Measurements from ENCODE around the gene IGFN1.

Gene IGFN1

DNA sequence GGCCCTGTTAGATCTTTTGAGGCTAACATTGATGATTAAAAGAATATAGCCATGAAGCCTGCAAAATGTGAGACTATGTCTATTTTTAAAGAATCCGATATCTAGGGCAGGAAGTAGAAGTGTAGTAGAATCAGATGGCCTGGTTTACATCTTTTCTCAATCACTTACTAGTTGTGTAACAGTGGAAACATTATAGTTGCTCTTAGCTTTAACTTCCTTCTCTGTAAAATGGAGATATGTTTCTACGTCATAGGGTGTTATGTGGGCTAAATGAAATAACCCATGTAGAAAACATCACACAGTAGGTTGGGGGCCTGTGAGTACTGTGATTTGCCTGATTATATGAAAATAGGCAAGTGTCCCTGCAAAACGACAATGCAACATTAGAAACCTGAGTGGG lies 4.4 kb upstream of the IGFN1 start:
- POLR2A ChIA-PET: no interaction called here
- DNase-seq (ENCODE audit: extremely low spot score): no peak
- CTCF ChIA-PET: no interaction called here
- TF ChIP-seq FOXM1 (IDR thresholded peaks at IDR 0.05; ENCODE audit: borderline replicate concordance) (no peak), HDGF (IDR thresholded peaks at IDR 0.05; ENCODE audit: borderline replicate concordance) (no peak), ELF4 (IDR thresholded peaks at IDR 0.05) (no peak), ZNF384 (IDR thresholded peaks at IDR 0.05) (no peak), FOXK2 (IDR thresholded peaks at IDR 0.05) (no peak), L3MBTL2 (conservative IDR thresholded peaks at IDR 0.05) (no peak), SP1 (IDR thresholded peaks at IDR 0.05) (no peak), FOXA1 (IDR thresholded peaks at IDR 0.05) (no peak), NFRKB (IDR thresholded peaks at IDR 0.05) (no peak), CTBP1 (IDR thresholded peaks at IDR 0.05; ENCODE audit: borderline replicate concordance) (no peak), ARNT (IDR thresholded peaks at IDR 0.05) (no peak), TARDBP (IDR thresholded peaks at IDR 0.05) (no peak), LEF1 (IDR thresholded peaks at IDR 0.05; ENCODE audit: borderline replicate concordance) (no peak), SUZ12 (IDR thresholded peaks at IDR 0.05) (no peak), BHLHE40 (IDR thresholded peaks at IDR 0.05; ENCODE audit: borderline replicate concordance) (no peak)
- TF ChIP-seq, protein P1, sequence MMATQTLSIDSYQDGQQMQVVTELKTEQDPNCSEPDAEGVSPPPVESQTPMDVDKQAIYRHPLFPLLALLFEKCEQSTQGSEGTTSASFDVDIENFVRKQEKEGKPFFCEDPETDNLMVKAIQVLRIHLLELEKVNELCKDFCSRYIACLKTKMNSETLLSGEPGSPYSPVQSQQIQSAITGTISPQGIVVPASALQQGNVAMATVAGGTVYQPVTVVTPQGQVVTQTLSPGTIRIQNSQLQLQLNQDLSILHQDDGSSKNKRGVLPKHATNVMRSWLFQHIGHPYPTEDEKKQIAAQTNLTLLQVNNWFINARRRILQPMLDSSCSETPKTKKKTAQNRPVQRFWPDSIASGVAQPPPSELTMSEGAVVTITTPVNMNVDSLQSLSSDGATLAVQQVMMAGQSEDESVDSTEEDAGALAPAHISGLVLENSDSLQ (IDR thresholded peaks at IDR 0.05): no peak

DNA sequence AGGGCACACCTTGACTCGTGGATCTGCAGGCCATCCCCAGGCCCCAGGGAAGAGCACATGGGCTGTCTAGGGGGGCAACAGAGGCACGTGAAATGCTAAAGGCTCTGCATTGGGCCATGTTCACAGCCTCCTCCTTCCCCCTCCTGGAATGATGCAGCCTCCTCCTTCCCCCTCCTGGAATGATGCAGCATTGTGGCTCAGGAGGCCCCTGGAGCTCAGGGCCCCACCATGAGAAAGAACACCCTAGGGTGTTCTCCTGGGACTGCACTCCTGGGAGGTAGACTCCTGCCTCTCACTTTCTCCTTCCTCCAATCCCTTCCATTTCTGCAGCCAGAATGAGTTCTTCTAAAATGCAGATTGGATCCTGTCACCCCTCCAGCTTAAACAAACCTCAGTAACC lies 1.5 kb upstream of the IGFN1 start:
- POLR2A ChIA-PET: no interaction called here
- no peak for TF ChIP-seq LEF1 (IDR thresholded peaks at IDR 0.05; ENCODE audit: borderline replicate concordance)
- TF ChIP-seq FOXM1 (IDR thresholded peaks at IDR 0.05; ENCODE audit: borderline replicate concordance): no peak
- TF ChIP-seq CTBP1 (IDR thresholded peaks at IDR 0.05; ENCODE audit: borderline replicate concordance): no peak
- no peak for TF ChIP-seq ZNF384 (IDR thresholded peaks at IDR 0.05)
- TF ChIP-seq, protein P1 (IDR thresholded peaks at IDR 0.05): no peak
- TF ChIP-seq NFRKB (IDR thresholded peaks at IDR 0.05): no peak
- no peak for TF ChIP-seq ARNT (IDR thresholded peaks at IDR 0.05)
- TF ChIP-seq L3MBTL2 (conservative IDR thresholded peaks at IDR 0.05): no peak
- CTCF ChIA-PET: no interaction called here
- no peak for DNase-seq (ENCODE audit: extremely low spot score)

DNA sequence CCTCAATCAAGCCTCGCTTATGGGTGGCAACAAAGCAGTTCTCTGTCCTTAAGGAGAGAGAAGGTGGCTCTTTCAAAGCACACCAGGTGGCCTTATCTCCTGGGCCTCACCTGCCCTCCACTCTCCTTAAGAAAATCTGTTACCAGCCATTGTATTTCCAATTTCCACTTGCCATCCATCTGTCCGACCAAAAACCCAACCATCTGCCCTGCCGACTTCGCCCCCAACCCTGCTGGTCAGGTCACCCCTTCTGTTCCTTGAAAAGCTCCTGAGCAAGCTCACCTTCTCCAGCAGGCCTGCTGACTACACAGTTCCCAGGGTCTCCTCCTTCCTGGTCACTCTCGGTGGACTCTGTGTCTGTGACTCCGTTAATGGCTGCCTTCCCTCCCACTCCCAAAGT lies 619 bp upstream of the IGFN1 start:
- TF ChIP-seq FOXA1 (IDR thresholded peaks at IDR 0.05): no peak
- TF ChIP-seq L3MBTL2 (conservative IDR thresholded peaks at IDR 0.05): no peak
- no peak for TF ChIP-seq ELF4 (IDR thresholded peaks at IDR 0.05)
- TF ChIP-seq CTBP1 (IDR thresholded peaks at IDR 0.05; ENCODE audit: borderline replicate concordance): no peak
- no peak for TF ChIP-seq ARNT (IDR thresholded peaks at IDR 0.05)
- no peak for TF ChIP-seq ZNF384 (IDR thresholded peaks at IDR 0.05)
- TF ChIP-seq HDGF (IDR thresholded peaks at IDR 0.05; ENCODE audit: borderline replicate concordance): no peak
- TF ChIP-seq NFRKB (IDR thresholded peaks at IDR 0.05): no peak
- TF ChIP-seq, protein P1 (IDR thresholded peaks at IDR 0.05): no peak
- no peak for TF ChIP-seq SUZ12 (IDR thresholded peaks at IDR 0.05)
- TF ChIP-seq SP1 (IDR thresholded peaks at IDR 0.05): no peak
- no peak for TF ChIP-seq FOXK2 (IDR thresholded peaks at IDR 0.05)
- TF ChIP-seq LEF1 (IDR thresholded peaks at IDR 0.05; ENCODE audit: borderline replicate concordance): no peak
- TF ChIP-seq FOXM1 (IDR thresholded peaks at IDR 0.05; ENCODE audit: borderline replicate concordance): no peak
- TF ChIP-seq TARDBP (IDR thresholded peaks at IDR 0.05): no peak
- TF ChIP-seq BHLHE40 (IDR thresholded peaks at IDR 0.05; ENCODE audit: borderline replicate concordance): no peak
- ChIA-PET POLR2A (no interaction called here), CTCF (no interaction called here)
- no peak for DNase-seq (ENCODE audit: extremely low spot score)

DNA sequence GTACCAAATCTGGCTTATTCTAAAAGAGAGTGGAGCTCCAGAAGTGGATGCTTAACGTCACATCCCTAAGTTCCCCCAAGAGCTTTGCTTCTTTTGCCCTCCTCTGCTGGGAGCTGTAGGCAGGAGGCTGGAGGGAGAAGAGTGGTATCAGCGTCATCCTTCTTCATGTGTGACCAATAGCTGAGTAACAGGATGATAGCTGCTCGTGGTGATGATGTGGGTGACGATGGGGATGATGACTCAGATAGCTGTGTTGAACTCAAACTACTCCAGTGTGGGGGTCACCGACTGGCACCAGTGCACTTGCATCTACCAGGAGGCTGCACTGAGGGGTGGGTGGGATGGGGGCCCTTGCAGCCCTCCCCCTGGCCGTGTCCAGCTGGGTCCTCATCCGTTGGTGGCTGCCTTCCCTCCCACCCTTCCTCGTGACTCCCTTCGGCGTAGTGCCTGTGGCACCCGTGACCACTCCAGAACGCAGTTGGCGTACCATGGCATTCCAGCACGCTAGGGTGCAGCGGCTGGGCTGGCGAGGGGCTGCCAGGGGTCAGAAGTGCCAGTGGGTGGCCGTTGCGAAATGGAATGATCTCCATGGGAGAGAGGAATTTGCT lies 1.1 kb downstream of the IGFN1 start:
- POLR2A ChIA-PET: no interaction called here
- no peak for DNase-seq (ENCODE audit: extremely low spot score)
- CTCF ChIA-PET: no interaction called here
- TF ChIP-seq LEF1 (IDR thresholded peaks at IDR 0.05; ENCODE audit: borderline replicate concordance): no peak

DNA sequence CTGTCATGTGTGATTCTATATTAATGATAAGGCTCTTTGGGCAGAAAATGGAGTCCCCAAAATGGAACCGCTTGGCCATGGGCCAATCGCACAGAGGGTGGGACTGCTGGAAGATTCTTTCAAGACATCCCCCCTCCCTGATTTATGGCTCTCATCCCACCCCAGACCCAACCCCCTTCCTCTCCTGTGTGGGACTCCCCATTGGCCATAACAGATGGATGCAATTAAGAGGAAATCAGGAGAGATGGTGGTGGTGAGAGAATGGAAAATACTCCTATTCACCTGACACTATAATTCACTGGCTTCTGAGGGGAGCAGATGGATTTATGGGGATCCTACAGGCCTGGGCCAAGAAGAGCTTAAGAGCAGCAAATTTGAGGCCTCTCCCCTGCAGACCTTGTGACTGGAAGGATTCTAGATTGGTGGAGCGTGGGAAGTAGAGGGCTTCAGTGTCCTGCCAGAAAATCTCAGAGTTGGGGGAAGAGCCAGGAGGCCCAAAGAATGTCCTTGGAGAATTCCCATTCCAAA lies 1.7 kb downstream of the IGFN1 start:
- ChIA-PET POLR2A (no interaction called here), CTCF (no interaction called here)
- no peak for DNase-seq (ENCODE audit: extremely low spot score)
- TF ChIP-seq BHLHE40 (IDR thresholded peaks at IDR 0.05; ENCODE audit: borderline replicate concordance): no peak
- TF ChIP-seq ELF4 (IDR thresholded peaks at IDR 0.05): no peak
- TF ChIP-seq SP1 (IDR thresholded peaks at IDR 0.05): no peak

DNA sequence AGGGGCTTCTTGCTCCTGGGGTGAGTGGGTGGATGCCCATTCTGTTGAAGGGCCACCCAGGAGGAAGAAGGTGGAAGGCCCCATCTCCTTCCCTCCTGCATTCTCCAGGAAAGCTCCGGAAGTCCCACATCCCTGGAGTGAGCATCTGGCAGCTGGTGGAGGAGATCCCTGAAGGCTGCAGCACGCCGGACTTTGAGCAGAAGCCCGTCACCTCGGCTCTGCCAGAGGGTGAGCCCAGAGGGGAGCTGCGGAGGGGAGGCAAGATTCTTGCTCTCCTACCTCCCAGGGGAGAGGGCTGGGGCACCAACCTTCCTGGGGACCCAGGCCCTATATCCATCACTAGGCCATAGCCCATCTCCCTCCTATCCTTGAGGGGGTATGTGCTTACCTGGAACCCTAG lies 3.4 kb downstream of the IGFN1 start:
- DNase-seq (ENCODE audit: extremely low spot score): no peak
- ChIA-PET CTCF (no interaction called here), POLR2A (no interaction called here)
- TF ChIP-seq FOXA1 (IDR thresholded peaks at IDR 0.05) (no peak), NFRKB (IDR thresholded peaks at IDR 0.05) (no peak), ZNF384 (IDR thresholded peaks at IDR 0.05) (no peak), SP1 (IDR thresholded peaks at IDR 0.05) (no peak), FOXK2 (IDR thresholded peaks at IDR 0.05) (no peak), SUZ12 (IDR thresholded peaks at IDR 0.05) (no peak), TARDBP (IDR thresholded peaks at IDR 0.05) (no peak), L3MBTL2 (conservative IDR thresholded peaks at IDR 0.05) (no peak)
- TF ChIP-seq, protein P1 (IDR thresholded peaks at IDR 0.05): no peak

Measured in HEK293T (cell line).